Measurements from ENCODE around the gene INPP5A.

DNA sequence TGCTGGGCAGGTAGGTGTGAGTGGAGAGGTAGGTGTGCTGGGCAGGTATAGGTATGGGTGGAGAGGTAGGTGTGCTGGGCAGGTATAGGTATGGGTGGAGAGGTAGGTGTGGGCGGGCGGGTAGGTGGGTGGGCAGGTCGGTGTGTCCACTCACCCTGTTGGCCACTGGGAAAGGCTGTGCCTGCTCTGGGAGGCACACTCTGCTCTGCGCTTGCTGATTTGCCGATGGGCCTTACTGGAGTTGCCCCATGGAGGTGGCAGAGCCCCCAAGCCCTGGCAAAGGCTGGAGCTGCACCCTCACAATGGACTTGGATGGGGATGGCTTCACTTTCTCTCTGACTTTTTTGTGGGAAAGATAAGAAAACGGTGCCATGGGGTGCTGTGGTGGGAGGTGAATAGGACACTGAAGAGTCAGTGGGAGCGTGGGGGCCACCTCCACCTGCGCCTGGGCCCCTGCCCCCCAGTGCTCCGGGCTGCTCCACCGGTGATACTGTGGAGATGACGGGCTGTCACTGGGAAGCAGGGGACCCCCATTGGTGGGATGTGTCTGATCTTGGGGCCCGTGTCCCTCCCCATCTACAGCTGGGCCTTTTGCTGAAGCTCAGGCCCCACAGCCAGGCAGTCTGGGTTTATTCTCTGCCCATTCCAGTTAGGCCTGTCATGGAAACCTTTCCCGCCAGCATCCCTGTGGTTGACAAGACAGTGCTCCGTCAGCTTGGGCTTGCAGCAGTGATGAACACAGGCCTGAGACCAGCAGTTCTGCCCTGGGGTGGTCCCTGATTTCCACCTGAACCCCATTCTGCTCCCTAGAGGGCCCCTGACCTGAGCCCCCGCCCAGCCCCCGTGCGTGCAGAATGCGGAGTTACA, 173.4 kb downstream of the INPP5A start:
- TF ChIP-seq, protein P1, sequence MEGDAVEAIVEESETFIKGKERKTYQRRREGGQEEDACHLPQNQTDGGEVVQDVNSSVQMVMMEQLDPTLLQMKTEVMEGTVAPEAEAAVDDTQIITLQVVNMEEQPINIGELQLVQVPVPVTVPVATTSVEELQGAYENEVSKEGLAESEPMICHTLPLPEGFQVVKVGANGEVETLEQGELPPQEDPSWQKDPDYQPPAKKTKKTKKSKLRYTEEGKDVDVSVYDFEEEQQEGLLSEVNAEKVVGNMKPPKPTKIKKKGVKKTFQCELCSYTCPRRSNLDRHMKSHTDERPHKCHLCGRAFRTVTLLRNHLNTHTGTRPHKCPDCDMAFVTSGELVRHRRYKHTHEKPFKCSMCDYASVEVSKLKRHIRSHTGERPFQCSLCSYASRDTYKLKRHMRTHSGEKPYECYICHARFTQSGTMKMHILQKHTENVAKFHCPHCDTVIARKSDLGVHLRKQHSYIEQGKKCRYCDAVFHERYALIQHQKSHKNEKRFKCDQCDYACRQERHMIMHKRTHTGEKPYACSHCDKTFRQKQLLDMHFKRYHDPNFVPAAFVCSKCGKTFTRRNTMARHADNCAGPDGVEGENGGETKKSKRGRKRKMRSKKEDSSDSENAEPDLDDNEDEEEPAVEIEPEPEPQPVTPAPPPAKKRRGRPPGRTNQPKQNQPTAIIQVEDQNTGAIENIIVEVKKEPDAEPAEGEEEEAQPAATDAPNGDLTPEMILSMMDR (IDR thresholded peaks at IDR 0.05): no peak
- no peak for TF ChIP-seq POLR2A (IDR thresholded peaks at IDR 0.05)
